DOHH2 (cell line): ENCODE results near the gene IQCM.

Experiments used
- H3F3A ChIP-seq: fragments of 200-600 bp; sonication (generic), shearing (Covaris generic); 2 replicates; pipeline ENCODE4 v1.6.0; 2016; ENCODE audit warnings: antibody characterized with exemption, mild to moderate bottlenecking; ENCODE audit not compliant: control insufficient read depth, insufficient read depth
- H3K27ac ChIP-seq: fragments of 200-600 bp; sonication (generic); 2 replicates; pipeline ENCODE4 v1.5.1; 2014; ENCODE audit warnings: low read depth, mild to moderate bottlenecking, low read length, moderate library complexity
- H3K27me3 ChIP-seq: fragments of 200-600 bp; sonication (generic); 2 replicates; pipeline ENCODE4 v1.6.1; 2014; ENCODE audit warnings: mild to moderate bottlenecking, low read length, mixed read lengths; ENCODE audit not compliant: control insufficient read depth
- H3K36me3 ChIP-seq: fragments of 200-600 bp; sonication (generic); 2 replicates; pipeline ENCODE4 v1.6.1; 2014; ENCODE audit warnings: mild to moderate bottlenecking, low read length, moderate library complexity, mixed read lengths; ENCODE audit not compliant: control insufficient read depth
- H3K4me1 ChIP-seq: fragments of 200-600 bp; sonication (generic); 2 replicates; pipeline ENCODE4 v1.6.1; 2014; ENCODE audit warnings: mild to moderate bottlenecking, low read length, mixed read lengths; ENCODE audit not compliant: control insufficient read depth
- H3K4me2 ChIP-seq: fragments of 200-600 bp; sonication (generic); 2 replicates; pipeline ENCODE4 v1.6.0; 2014; ENCODE audit warnings: mild to moderate bottlenecking, low read length, moderate library complexity
- H3K4me3 ChIP-seq: fragments of 200-600 bp; sonication (generic); 2 replicates; pipeline ENCODE4 v1.5.1; 2014; ENCODE audit warnings: mild to moderate bottlenecking, low read length, mixed read lengths
- H3K79me2 ChIP-seq: fragments of 200-600 bp; sonication (generic); 2 replicates; pipeline ENCODE4 v1.6.1; 2014; ENCODE audit warnings: mild to moderate bottlenecking, low read length, mixed read lengths; ENCODE audit not compliant: control insufficient read depth
- H3K9me2 ChIP-seq: fragments of 200-600 bp; sonication (generic); replicated peaks from 2 replicates; pipeline ENCODE4 v1.6.1; 2014; ENCODE audit warnings: mild to moderate bottlenecking, low read length, mixed read lengths; ENCODE audit not compliant: control insufficient read depth
- H3K9me3 ChIP-seq: fragments of 200-600 bp; sonication (generic); 2 replicates; pipeline ENCODE4 v1.6.1; 2014; ENCODE audit warnings: antibody characterized with exemption, low read length, mixed read lengths; ENCODE audit not compliant: control insufficient read depth, insufficient read depth
- H4K20me1 ChIP-seq: fragments of 200-600 bp; sonication (generic); 2 replicates; pipeline ENCODE4 v1.6.0; 2014; ENCODE audit warnings: low read depth, mild to moderate bottlenecking, antibody characterized with exemption, low read length, moderate library complexity; ENCODE audit not compliant: control insufficient read depth, insufficient read depth
- CTCF ChIP-seq: fragments of 200-600 bp; sonication (generic); IDR thresholded peaks from one replicate; pipeline ENCODE4 v1.5.1; 2014; ENCODE audit warnings: antibody characterized with exemption, mild to moderate bottlenecking, low read depth, low read length; ENCODE audit not compliant: poor library complexity, severe bottlenecking
- EZH2phosphoT487 ChIP-seq: fragments of 200-600 bp; sonication (generic); IDR thresholded peaks from 2 replicates; pipeline ENCODE4 v1.6.1; 2017; ENCODE audit warnings: borderline replicate concordance, mild to moderate bottlenecking, antibody characterized with exemption, low read length, moderate library complexity, mixed read lengths

IQCM gene

GRCh38 chr4:149645790-149646189, 169.9 kb downstream of the IQCM start:
- Histone ChIP-seq H3K36me3 (no peaks in the 10 kb centered on the region), H3K27ac (no peak overlapping the region), H3F3A (no peaks in the 10 kb centered on the region), H3K9me3 (no peaks in the 10 kb centered on the region), H3K9me2 (no peaks in the 10 kb centered on the region), H3K4me2 (no peak overlapping the region), H3K79me2 (no peaks in the 10 kb centered on the region), H3K4me1 (no peaks in the 10 kb centered on the region), H3K27me3 (no peaks in the 10 kb centered on the region), H4K20me1 (no peaks in the 10 kb centered on the region), H3K4me3 (no peak overlapping the region)
- no peak for TF ChIP-seq CTCF
- no peak for TF ChIP-seq EZH2phosphoT487

DNA sequence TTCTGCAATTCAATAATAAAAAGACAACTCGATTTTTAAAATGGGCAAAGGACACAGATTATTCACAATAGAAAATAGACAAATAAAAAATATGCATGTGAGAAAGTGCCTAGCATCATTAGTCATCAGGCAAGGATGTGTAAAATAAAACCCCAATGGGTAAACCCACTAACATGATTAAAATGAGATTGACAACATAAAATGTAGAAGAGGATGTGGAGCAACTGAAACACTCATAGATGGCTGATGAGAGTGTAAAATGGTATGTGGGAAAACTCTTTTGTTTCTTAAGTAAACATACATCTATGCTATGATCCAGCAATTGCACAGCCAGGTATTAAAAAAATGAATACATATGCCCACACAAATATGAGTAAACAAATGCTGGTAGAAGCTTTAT, 177.6 kb downstream of the IQCM start:
- H3K27ac ChIP-seq = no peak overlapping the region
- H3K79me2 ChIP-seq = no peaks in the 10 kb centered on the region
- H3K4me2 ChIP-seq = no peak overlapping the region
- no peaks in the 10 kb centered on the region for H3K27me3 ChIP-seq
- H3K4me1 ChIP-seq = no peaks in the 10 kb centered on the region
- TF ChIP-seq EZH2phosphoT487 (no peak), CTCF (no peak)
- no peak overlapping the region for H3K4me3 ChIP-seq
- no peaks in the 10 kb centered on the region for H3F3A ChIP-seq
- no peaks in the 10 kb centered on the region for H3K9me3 ChIP-seq
- H3K36me3 ChIP-seq = no peaks in the 10 kb centered on the region
- H3K9me2 ChIP-seq = no peaks in the 10 kb centered on the region
- no peaks in the 10 kb centered on the region for H4K20me1 ChIP-seq

DNA sequence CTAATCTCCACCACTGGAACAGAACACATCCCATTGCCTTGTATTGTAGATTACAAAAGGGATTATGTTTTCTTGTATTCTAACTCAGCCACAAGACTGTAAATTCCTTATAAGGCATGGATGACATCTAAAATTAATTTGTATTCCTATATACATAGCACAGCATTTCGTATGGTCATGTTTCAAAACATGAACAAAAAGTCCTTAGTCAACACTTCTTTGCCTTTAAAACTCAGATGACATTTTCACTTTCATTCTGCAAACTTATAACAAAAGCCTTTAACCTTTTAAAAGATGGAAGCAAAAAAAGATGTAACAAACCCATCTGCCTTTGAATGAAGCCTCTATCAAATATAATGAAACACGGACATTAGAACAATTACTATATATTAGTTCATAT, 181.3 kb downstream of the IQCM start:
- Histone ChIP-seq H3K4me1 (no peaks in the 10 kb centered on the region), H3K36me3 (no peaks in the 10 kb centered on the region), H3F3A (no peaks in the 10 kb centered on the region), H3K27me3 (no peaks in the 10 kb centered on the region), H3K9me3 (no peaks in the 10 kb centered on the region), H3K4me3 (no peak overlapping the region), H4K20me1 (no peaks in the 10 kb centered on the region), H3K27ac (no peak overlapping the region), H3K4me2 (no peak overlapping the region), H3K79me2 (no peaks in the 10 kb centered on the region), H3K9me2 (no peaks in the 10 kb centered on the region)
- TF ChIP-seq CTCF = no peak
- TF ChIP-seq EZH2phosphoT487 = no peak

DNA sequence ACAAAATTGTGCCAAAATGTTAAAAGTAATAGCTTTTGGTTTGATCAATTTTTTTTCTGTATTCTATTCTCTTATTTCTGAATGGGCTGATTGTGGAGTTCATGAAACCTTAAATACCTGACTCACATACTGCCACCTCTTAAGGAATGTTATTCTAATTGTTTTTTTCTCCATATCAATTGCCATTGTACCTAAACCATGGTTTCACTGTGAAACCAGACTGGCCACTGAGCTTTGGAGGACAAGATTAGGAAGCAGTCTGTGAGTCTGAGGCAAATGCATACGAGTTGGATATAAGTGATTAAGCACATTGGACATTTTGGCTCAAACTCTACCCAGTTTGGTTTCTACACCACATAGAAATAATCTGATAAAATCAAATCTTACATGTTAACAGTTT, 184.0 kb downstream of the IQCM start:
- TF ChIP-seq EZH2phosphoT487 = no peak
- no peak for TF ChIP-seq CTCF
- H3K9me2 ChIP-seq = no peaks in the 10 kb centered on the region
- H3K9me3 ChIP-seq = no peaks in the 10 kb centered on the region

More for the DNA sequence above, 184.0 kb downstream of the IQCM start:
- no peak overlapping the region for H3K4me3 ChIP-seq
- no peak overlapping the region for H3K4me2 ChIP-seq
- no peaks in the 10 kb centered on the region for H3K27me3 ChIP-seq
- H3K4me1 ChIP-seq = no peaks in the 10 kb centered on the region
- no peak overlapping the region for H3K27ac ChIP-seq
- no peaks in the 10 kb centered on the region for H3F3A ChIP-seq
- H4K20me1 ChIP-seq = no peaks in the 10 kb centered on the region
- H3K79me2 ChIP-seq = no peaks in the 10 kb centered on the region
- no peaks in the 10 kb centered on the region for H3K36me3 ChIP-seq
